DMS114 treated with DMSO at 0.1 percent for 48 hours (cell line): Measurements from ENCODE around the gene PHEX.
"Not testable (repeated sequence)": the region's sequence is repeated elsewhere in the genome, so short reads cannot be mapped to it uniquely, and the experiment has no call there.

Experiments
- DNase-seq: peaks from one replicate; lab custom pipeline; 2025; ENCODE audit not compliant: unreplicated experiment; lab: John Stamatoyannopoulos, UW

PHEX gene

GRCh38 chrX:22220941-22221340 is 188.8 kb downstream of the PHEX start:
- no peak for DNase-seq

DNA sequence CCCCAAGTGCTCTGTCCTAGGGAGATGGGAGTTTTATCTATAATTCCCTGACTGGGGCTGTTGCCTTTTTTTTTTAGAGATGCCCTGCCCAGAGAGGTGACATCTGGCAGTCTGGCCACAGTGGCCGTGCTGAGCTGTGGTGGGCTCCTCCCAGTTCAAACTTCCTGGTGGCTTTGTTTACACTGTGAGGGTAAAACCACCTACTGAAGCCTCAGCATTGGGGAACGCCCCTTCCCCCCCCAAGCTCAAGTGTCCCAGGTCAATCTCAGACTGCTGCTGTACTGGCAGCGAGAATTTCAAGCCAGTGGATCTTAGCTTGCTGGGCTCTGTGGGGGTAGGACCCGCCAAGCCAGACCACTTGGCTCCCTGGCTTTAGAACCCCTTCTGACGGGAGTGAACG is 202.3 kb downstream of the PHEX start:
- no peak for DNase-seq

- no peak for DNase-seq
Measured at GRCh38 chrX:22237479-22237878, 205.4 kb downstream of the PHEX start.

DNA sequence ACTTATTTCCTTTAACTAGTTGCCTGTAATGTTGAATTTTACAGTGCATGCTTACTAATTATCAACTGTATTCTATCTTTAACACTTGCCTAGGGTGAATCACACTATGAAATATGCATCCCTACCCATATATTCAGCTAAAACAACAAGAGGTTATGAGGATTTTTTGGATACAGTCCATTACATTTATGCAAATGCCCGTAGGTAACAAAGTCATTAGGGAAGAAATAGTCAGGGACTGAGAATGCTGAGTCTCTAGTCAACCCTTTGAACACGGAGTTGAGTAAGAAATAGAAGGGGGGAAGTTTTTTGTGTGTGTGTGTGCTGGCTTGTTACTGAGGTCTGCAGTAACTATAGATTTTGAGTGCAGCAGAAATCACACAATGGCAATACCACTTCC is 214.5 kb downstream of the PHEX start:
- no peak for DNase-seq

DNA sequence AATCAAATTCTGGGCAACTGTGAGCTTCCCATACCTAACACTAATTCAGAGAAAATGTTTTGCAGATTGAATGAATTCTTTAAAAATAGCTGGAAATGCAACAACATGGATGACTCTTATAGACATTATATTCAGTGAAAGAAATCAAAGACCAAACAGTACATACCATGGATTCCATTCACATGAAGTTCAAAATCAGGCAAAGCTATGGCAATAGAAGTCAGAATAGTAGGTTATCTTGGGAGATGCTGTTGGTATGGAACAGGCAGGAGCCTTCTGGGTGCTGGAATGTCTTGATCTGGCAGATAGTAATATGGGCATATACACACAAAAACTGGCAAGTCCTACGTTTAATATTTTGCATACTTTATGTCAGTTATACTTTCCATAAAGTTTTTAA is 215.0 kb downstream of the PHEX start:
- DNase-seq: no peak

DNA sequence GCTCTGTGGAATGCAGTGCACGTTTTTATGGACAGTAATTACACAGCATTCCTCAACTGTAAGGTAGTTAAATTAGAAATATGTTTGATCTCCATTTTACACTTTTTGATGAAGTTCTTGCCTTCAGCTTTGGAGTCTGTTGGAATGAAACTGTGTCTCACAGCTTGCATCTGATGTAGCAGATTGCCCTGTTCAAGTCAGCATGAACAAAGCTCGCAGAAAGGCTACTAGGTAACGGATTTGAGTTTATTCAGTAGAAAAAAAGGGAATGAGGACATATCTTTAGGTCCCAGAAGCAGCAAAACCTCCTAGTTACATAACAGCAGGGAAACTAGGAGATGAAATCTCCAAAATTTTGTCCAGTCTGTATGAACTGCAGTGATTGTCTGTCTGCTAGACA is 216.3 kb downstream of the PHEX start:
- no peak for DNase-seq

DNA sequence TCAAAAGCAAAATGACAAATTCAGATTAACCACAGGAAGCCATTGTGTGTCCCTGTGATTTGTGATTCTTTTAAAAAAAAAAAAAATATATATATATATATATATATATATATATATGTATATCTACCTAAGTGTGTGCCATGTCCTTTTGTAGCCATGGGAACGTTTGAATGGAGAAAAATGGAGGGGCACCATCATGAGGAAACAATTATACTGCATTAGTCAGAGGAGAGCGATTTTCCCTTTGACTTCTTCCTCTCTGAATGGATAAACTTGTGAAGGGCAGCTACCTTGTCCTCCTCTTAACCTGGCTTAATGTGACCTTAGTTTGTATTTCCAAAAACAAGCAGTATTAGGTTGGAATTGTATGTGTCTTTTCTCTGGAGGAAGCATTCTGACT is 217.2 kb downstream of the PHEX start:
- DNase-seq: no peak

- DNase-seq: no peak
Measured at GRCh38 chrX:22268706-22269105, 236.6 kb downstream of the PHEX start.

GRCh38 chrX:22272613-22273012 is 240.5 kb downstream of the PHEX start, which contains the start of gene CBLL2:
TSS of gene CBLL2 (plus strand) at chrX:22272913. CDS start at chrX:22272992, 79 bp downstream.
- DNase-seq: no peak

DNA sequence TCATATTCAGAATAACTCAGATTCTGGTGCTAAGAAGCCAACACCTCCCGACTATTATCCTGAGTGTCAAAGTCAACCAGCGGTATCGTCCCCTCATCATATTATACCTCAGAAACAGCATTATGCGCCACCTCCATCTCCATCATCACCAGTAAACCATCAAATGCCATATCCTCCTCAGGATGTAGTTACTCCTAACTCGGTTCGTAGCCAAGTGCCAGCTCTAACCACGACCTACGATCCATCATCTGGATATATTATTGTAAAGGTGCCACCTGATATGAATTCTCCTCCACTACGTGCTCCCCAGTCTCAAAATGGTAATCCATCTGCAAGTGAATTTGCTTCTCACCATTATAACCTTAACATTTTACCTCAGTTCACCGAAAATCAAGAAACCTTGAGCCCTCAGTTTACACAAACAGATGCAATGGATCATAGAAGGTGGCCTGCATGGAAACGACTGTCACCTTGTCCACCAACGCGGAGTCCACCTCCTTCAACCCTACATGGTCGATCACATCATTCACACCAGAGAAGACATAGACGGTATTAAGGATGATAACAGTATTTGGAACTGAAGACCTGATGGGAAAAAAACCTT is 241.7 kb downstream of the PHEX start:
- no peak for DNase-seq

DNA sequence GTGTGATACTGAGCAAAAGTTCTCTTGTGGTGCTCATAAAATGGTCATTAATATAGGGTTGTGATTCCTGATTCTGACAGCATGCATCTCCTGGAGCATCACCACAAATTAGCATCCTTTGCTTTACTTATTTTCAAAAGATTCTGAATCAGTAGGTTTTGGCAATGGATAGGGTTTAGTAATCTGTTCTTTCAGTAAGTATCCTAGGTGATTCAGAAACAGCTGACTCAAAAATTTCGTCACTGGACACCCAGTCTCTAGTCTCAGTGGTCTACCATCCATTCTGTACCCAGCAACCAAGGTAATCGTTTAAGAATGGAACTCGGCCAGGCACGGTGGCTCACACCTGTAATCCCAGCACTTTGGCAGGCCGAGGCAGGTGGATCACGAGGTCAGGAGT is 244.7 kb downstream of the PHEX start:
- DNase-seq: no peak

DNA sequence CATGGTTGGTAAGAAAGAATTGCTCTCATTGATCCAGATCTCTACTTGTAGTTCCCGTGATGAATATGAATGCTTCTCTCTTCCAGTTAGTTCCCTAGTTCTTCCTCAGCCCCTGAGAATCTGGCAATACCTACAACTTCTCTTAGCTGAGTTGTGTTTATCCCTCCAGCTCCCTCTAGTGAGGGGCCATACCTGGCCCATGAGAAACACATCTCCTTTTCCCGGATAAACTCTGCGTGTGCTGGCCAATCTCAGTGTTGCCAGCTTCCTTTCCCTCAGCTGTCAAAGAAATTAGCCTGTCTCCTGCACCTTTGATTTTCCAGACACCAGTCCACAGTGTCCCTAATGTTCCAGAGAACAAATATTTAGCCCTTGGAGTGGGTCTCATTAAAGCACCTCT is 246.2 kb downstream of the PHEX start:
- DNase-seq: no peak

- DNase-seq: not testable (repeated sequence)
Measured at GRCh38 chrX:22289209-22289608, 257.1 kb downstream of the PHEX start.

DNA sequence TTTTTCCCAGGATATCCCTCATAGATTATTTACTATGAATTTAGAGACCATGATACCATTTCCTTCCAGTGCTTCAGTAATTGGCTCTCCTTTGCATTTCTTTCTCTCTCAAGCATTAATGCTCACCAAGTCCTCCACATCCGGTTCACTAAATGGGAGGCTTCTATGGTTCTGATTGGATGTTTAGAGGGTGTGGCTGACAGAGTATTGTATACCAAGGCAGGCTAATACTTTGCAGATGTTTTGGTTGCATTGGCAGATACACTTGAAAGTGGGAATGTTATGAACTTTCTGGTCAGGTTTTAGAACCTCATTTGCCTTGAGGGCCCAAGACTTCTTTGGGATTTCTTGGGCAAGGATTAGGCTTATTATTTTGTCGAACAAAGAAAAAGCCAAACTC is 264.7 kb downstream of the PHEX start:
- no peak for DNase-seq

- DNase-seq: no peak
Measured at GRCh38 chrX:22300130-22300529, 268.0 kb downstream of the PHEX start.
